ENCODE measurements around the gene PTPN14.
A peak's percentile ranks its signal among the peaks of the same experiment; 100 is the strongest.

GRCh38 chr1:214319938-214320337 lies 231.5 kb downstream of the PTPN14 start:
- TF ChIP-seq CTCF (conservative IDR thresholded peaks at IDR 0.05) (peak; percentile 54), ZFX (IDR thresholded peaks at IDR 0.05) (no peak)

Measured in C4-2B (cell line).